Stomach (tissue), 4 donors: ENCODE results near the gene ENO2.

Source experiments
- POLR2A ChIP-seq, 4 donors: fragments of 450-650 bp; IDR thresholded peaks; one replicate each; pipeline ENCODE4 v1.6.1; 2016; ENCODE audit warnings: antibody characterized with exemption in 4 of 4, control low read depth in 2 of 4, mild to moderate bottlenecking in 1 of 4, moderate library complexity in 1 of 4
- POLR2AphosphoS5 ChIP-seq, 3 donors: sonication (generic); formaldehyde crosslinking; IDR thresholded peaks; one replicate each; pipeline ENCODE4 v1.6.1; 2016; ENCODE audit warnings: antibody characterized with exemption in 3 of 3
- TF ChIP-seq, protein P1 (sequence below), 7 experiments: fragments of 450-650 bp in 4 of 7; fragments of 200-600 bp in 3 of 7; sonication (generic) in 3 of 7; IDR thresholded peaks; one replicate each; pipeline ENCODE4 v1.5.1; 2016 to 2019; ENCODE audit warnings: antibody characterized with exemption in 7 of 7, control low read depth in 2 of 7, mild to moderate bottlenecking in 1 of 7

- TF ChIP-seq POLR2A (IDR thresholded peaks at IDR 0.05) = no peak
- TF ChIP-seq POLR2AphosphoS5 (IDR thresholded peaks at IDR 0.05) = no peak
- TF ChIP-seq, protein P1, sequence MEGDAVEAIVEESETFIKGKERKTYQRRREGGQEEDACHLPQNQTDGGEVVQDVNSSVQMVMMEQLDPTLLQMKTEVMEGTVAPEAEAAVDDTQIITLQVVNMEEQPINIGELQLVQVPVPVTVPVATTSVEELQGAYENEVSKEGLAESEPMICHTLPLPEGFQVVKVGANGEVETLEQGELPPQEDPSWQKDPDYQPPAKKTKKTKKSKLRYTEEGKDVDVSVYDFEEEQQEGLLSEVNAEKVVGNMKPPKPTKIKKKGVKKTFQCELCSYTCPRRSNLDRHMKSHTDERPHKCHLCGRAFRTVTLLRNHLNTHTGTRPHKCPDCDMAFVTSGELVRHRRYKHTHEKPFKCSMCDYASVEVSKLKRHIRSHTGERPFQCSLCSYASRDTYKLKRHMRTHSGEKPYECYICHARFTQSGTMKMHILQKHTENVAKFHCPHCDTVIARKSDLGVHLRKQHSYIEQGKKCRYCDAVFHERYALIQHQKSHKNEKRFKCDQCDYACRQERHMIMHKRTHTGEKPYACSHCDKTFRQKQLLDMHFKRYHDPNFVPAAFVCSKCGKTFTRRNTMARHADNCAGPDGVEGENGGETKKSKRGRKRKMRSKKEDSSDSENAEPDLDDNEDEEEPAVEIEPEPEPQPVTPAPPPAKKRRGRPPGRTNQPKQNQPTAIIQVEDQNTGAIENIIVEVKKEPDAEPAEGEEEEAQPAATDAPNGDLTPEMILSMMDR (IDR thresholded peaks at IDR 0.05) = no peak
Observed at GRCh38 chr12:6888360-6888759, 26.0 kb upstream of the ENO2 start.
